ENCODE measurements around the gene SLC30A2.

The SLC30A2 gene

GRCh38 chr1:26079960-26080814 is 34.3 kb upstream of the SLC30A2 start:
- H3K4me3 ChIP-seq (ENCODE audit: control insufficient read depth, low read depth, low read length) = no peak overlapping the region
- no peak for TF ChIP-seq CTCF (IDR thresholded peaks at IDR 0.05; ENCODE audit: control insufficient read depth, insufficient read depth, low read depth, low read length, missing control alignments)
- no peak for DNase-seq (ENCODE audit: low read depth)

GRCh38 chr1:26079178-26079563 is 33.3 kb upstream of the SLC30A2 start:
- TF ChIP-seq CTCF (IDR thresholded peaks at IDR 0.05; ENCODE audit: control insufficient read depth, insufficient read depth, low read depth, low read length, missing control alignments) = no peak
- H3K4me3 ChIP-seq (ENCODE audit: control insufficient read depth, low read depth, low read length) = no peak overlapping the region
- no peak for DNase-seq (ENCODE audit: low read depth)

- DNase-seq (ENCODE audit: low read depth) = no peak
- no peak overlapping the region for H3K4me3 ChIP-seq (ENCODE audit: control insufficient read depth, low read depth, low read length)
- TF ChIP-seq CTCF (IDR thresholded peaks at IDR 0.05; ENCODE audit: control insufficient read depth, insufficient read depth, low read depth, low read length, missing control alignments) = no peak
Measured at GRCh38 chr1:26078286-26079177, 32.6 kb upstream of the SLC30A2 start.

GRCh38 chr1:26077524-26077923 is 31.6 kb upstream of the SLC30A2 start:
- DNase-seq (ENCODE audit: low read depth) = no peak
- no peak for TF ChIP-seq CTCF (IDR thresholded peaks at IDR 0.05; ENCODE audit: control insufficient read depth, insufficient read depth, low read depth, low read length, missing control alignments)
- no peak overlapping the region for H3K4me3 ChIP-seq (ENCODE audit: control insufficient read depth, low read depth, low read length)

- no peak for DNase-seq (ENCODE audit: low read depth)
- no peak for TF ChIP-seq CTCF (IDR thresholded peaks at IDR 0.05; ENCODE audit: control insufficient read depth, insufficient read depth, low read depth, low read length, missing control alignments)
- H3K4me3 ChIP-seq (ENCODE audit: control insufficient read depth, low read depth, low read length) = no peak overlapping the region
Measured at GRCh38 chr1:26075421-26076144, 29.7 kb upstream of the SLC30A2 start.

GRCh38 chr1:26072305-26072704 is 26.4 kb upstream of the SLC30A2 start:
- DNase-seq (ENCODE audit: low read depth) = no peak
- no peak overlapping the region for H3K4me3 ChIP-seq (ENCODE audit: control insufficient read depth, low read depth, low read length)
- TF ChIP-seq CTCF (IDR thresholded peaks at IDR 0.05; ENCODE audit: control insufficient read depth, insufficient read depth, low read depth, low read length, missing control alignments) = no peak

Data from AG09309 (cell line).